ENCODE data around the gene TAF11L2.

The TAF11L2 gene

GRCh38 chr5:17481378-17481777 lies 16.7 kb upstream of the TAF11L2 start:
- TF ChIP-seq POLR2AphosphoS5 (IDR thresholded peaks at IDR 0.05; ENCODE audit: low read depth, low read length) (no peak), SIN3A (IDR thresholded peaks at IDR 0.05; ENCODE audit: borderline replicate concordance, insufficient read depth, low read length) (no peak), FOXP2 (optimal IDR thresholded peaks at IDR 0.05; ENCODE audit: borderline replicate concordance, extremely low read depth, extremely low read length, insufficient read depth) (no peak), REST (IDR thresholded peaks at IDR 0.05; ENCODE audit: insufficient read depth in 1 of 2, low read depth in 2 of 2, low read length in 2 of 2) (no peak), TAF1 (IDR thresholded peaks at IDR 0.05; ENCODE audit: borderline replicate concordance, insufficient read depth, low read length) (no peak)

GRCh38 chr5:17482790-17483189 lies 15.2 kb upstream of the TAF11L2 start:
- TF ChIP-seq TAF1 (IDR thresholded peaks at IDR 0.05; ENCODE audit: borderline replicate concordance, insufficient read depth, low read length) (no peak), SIN3A (IDR thresholded peaks at IDR 0.05; ENCODE audit: borderline replicate concordance, insufficient read depth, low read length) (no peak), FOXP2 (optimal IDR thresholded peaks at IDR 0.05; ENCODE audit: borderline replicate concordance, extremely low read depth, extremely low read length, insufficient read depth) (no peak), REST (IDR thresholded peaks at IDR 0.05; ENCODE audit: insufficient read depth in 1 of 2, low read depth in 2 of 2, low read length in 2 of 2) (no peak), POLR2AphosphoS5 (IDR thresholded peaks at IDR 0.05; ENCODE audit: low read depth, low read length) (no peak)

GRCh38 chr5:17487174-17487512 lies 10.9 kb upstream of the TAF11L2 start:
- TF ChIP-seq TAF1 (IDR thresholded peaks at IDR 0.05; ENCODE audit: borderline replicate concordance, insufficient read depth, low read length) (no peak), POLR2AphosphoS5 (IDR thresholded peaks at IDR 0.05; ENCODE audit: low read depth, low read length) (no peak), REST (IDR thresholded peaks at IDR 0.05; ENCODE audit: insufficient read depth in 1 of 2, low read depth in 2 of 2, low read length in 2 of 2) (no peak), SIN3A (IDR thresholded peaks at IDR 0.05; ENCODE audit: borderline replicate concordance, insufficient read depth, low read length) (no peak), FOXP2 (optimal IDR thresholded peaks at IDR 0.05; ENCODE audit: borderline replicate concordance, extremely low read depth, extremely low read length, insufficient read depth) (no peak)

- TF ChIP-seq FOXP2 (optimal IDR thresholded peaks at IDR 0.05; ENCODE audit: borderline replicate concordance, extremely low read depth, extremely low read length, insufficient read depth) = no peak
- no peak for TF ChIP-seq SIN3A (IDR thresholded peaks at IDR 0.05; ENCODE audit: borderline replicate concordance, insufficient read depth, low read length)
- TF ChIP-seq TAF1 (IDR thresholded peaks at IDR 0.05; ENCODE audit: borderline replicate concordance, insufficient read depth, low read length) = no peak
- no peak for TF ChIP-seq POLR2AphosphoS5 (IDR thresholded peaks at IDR 0.05; ENCODE audit: low read depth, low read length)
- TF ChIP-seq REST (IDR thresholded peaks at IDR 0.05; ENCODE audit: insufficient read depth in 1 of 2, low read depth in 2 of 2, low read length in 2 of 2) = no peak
These were observed 5.3 kb upstream of the TAF11L2 start for GRCh38 chr5:17492770-17493169.

- TF ChIP-seq POLR2AphosphoS5 (IDR thresholded peaks at IDR 0.05; ENCODE audit: low read depth, low read length) (no peak), FOXP2 (optimal IDR thresholded peaks at IDR 0.05; ENCODE audit: borderline replicate concordance, extremely low read depth, extremely low read length, insufficient read depth) (no peak), REST (IDR thresholded peaks at IDR 0.05; ENCODE audit: insufficient read depth in 1 of 2, low read depth in 2 of 2, low read length in 2 of 2) (no peak), TAF1 (IDR thresholded peaks at IDR 0.05; ENCODE audit: borderline replicate concordance, insufficient read depth, low read length) (no peak), SIN3A (IDR thresholded peaks at IDR 0.05; ENCODE audit: borderline replicate concordance, insufficient read depth, low read length) (no peak)
These were observed 585 bp upstream of the TAF11L2 start for GRCh38 chr5:17497446-17497845.

Measured in PFSK-1 (cell line).